Endothelial cell (in vitro differentiated cells): ENCODE results near the gene HOXB9. TPM values are rescaled to one million over a fixed set of nuclear protein-coding genes. Genes with fewer than 3 reads are reported as not detected.

Experiments used
- DNase-seq: peaks from one replicate; pipeline ENCODE4 v3.0.0; 2021; ENCODE audit warnings: low spot score
- H3K27ac Mint-ChIP-seq: one replicate; pipeline ENCODE4 v1.8.0; 2021; ENCODE audit warnings: mixed read lengths, inconsistent platforms; ENCODE audit not compliant: unreplicated experiment
- H3K27me3 Mint-ChIP-seq: one replicate; pipeline ENCODE4 v1.8.0; 2021; ENCODE audit warnings: mild to moderate bottlenecking, moderate library complexity, mixed read lengths, inconsistent platforms; ENCODE audit not compliant: unreplicated experiment
- H3K36me3 Mint-ChIP-seq: one replicate; pipeline ENCODE4 v1.8.0; 2021; ENCODE audit warnings: mild to moderate bottlenecking, low read depth, mixed read lengths, inconsistent platforms; ENCODE audit not compliant: unreplicated experiment
- H3K4me1 Mint-ChIP-seq: one replicate; pipeline ENCODE4 v1.8.0; 2021; ENCODE audit warnings: mild to moderate bottlenecking, mixed read lengths, inconsistent platforms; ENCODE audit not compliant: unreplicated experiment
- H3K4me3 Mint-ChIP-seq: one replicate; pipeline ENCODE4 v1.8.0; 2021; ENCODE audit warnings: mild to moderate bottlenecking, mixed read lengths, inconsistent platforms; ENCODE audit not compliant: unreplicated experiment
- H3K9me3 Mint-ChIP-seq: one replicate; pipeline ENCODE4 v1.8.0; 2021; ENCODE audit warnings: mixed read lengths, inconsistent platforms; ENCODE audit not compliant: unreplicated experiment
- CTCF ChIP-seq: fragments of 200-600 bp; sonication (generic); IDR thresholded peaks from one replicate; pipeline ENCODE4 v1.5.0; 2021; ENCODE audit warnings: antibody characterized with exemption; ENCODE audit not compliant: unreplicated experiment
- total RNA-seq: library from RNA; stranded (reverse); fragmentation: NEBNext Ultra II Directional; extraction: Animal tissue kit (Norgen Biotek cat#: 25700); gene quantifications from one replicate; pipeline ENCODE4 v1.2.1, GENCODE V29; 2021; ENCODE audit not compliant: unreplicated experiment

HOXB9 gene
- total RNA-seq, 1 donor from 2014 or later, result 0.49 TPM

DNA sequence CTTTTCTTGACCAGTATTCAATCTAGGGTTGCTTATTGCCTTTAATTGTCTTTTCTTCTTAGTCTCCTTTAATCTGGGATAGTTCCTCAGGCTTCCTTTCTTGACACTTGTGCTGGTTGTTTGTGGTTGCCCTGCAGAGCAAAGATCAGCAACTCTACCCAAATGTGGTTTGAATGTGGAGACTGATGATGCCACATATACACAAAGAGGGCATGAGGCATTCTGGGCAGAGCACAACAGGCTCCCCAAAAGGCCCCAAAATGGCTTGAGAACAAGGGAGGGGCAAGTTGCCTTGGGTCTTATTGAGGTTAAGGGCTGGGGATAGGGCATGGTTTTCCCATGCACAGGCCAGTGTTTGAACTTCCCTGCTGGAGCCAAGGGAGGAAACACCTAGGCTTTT is 29.8 kb upstream of the HOXB9 start:
- no peaks in the 10 kb centered on the region for H3K4me1 Mint-ChIP-seq
- peaks cover 2% of the 10 kb centered on the region for H3K27me3 Mint-ChIP-seq
- no peak overlapping the region for H3K27ac Mint-ChIP-seq
- no peak for TF ChIP-seq CTCF
- no peaks in the 10 kb centered on the region for H3K9me3 Mint-ChIP-seq
- no peak overlapping the region for H3K4me3 Mint-ChIP-seq
- no peaks in the 10 kb centered on the region for H3K36me3 Mint-ChIP-seq
- DNase-seq, result no peak

GRCh38 chr17:48649741-48650140 is 23.6 kb upstream of the HOXB9 start:
- Mint-ChIP-seq H3K36me3 (no peaks in the 10 kb centered on the region), H3K27me3 (peaks cover 18% of the 10 kb centered on the region), H3K4me1 (peaks cover 2% of the 10 kb centered on the region), H3K4me3 (no peak overlapping the region), H3K9me3 (no peaks in the 10 kb centered on the region), H3K27ac (no peak overlapping the region)
- TF ChIP-seq CTCF, result no peak
- DNase-seq, result no peak

DNA sequence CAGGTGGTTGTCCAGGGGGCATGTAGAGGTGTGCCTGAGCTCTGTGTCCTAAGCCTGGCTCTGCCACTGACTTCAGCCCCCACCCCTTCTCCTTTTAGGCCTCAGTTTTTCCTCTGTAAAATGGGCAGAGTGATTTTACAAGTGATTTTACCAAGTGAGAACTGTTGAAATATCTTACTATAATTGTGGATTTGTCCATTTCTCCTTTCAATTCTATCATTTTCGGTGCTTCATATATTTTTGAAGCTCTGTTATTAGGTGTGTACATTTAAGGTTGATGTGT is 21.7 kb upstream of the HOXB9 start:
- TF ChIP-seq CTCF, result no peak
- H3K27me3 Mint-ChIP-seq, result peaks cover 22% of the 10 kb centered on the region
- no peak overlapping the region for H3K27ac Mint-ChIP-seq
- DNase-seq, result no peak
- peak overlapping the region; percentile 47 for H3K4me3 Mint-ChIP-seq
- H3K9me3 Mint-ChIP-seq, result no peaks in the 10 kb centered on the region
- H3K36me3 Mint-ChIP-seq, result no peaks in the 10 kb centered on the region
- H3K4me1 Mint-ChIP-seq, result peaks cover 2% of the 10 kb centered on the region

DNA sequence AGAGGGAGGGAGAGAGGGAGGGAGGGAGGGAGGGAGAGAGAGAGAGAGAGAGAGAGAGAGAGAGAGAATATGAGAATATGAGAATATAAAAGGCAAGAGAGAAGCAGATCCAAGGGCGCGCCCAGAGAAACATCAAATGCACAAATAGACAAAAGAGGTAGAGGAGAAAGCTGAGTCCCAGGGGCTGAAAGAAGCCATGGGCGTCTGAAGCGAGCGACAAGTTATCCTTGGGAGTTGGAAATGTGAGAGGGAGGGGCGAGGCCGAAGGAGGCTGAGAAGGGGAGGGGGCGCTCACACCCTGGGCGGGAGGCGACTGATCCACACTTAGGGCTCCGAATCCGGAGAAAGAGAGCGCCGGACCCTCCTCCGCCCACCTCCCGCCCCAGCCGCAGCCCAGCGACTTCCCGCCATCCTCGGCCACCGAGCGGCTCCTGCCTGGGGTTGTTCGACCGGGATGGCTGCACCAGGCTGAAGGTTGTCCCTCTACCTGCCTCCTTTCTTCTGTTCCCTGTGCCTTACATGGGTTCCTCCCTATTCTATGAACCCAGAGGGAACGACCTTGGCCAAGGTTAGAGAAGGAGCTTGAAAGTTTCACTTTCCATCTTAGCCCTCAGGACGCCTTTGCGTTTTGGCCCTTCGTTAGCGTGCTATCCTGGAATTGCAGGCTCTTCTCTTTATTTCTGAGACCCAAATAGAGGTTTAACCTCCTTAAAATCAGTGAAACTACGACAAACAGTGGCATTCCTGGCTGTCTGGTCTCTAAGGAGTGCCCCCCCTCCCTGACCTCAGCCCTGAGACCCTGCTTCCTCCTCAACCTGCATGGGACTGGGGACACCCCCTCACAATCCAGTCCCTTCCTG is 21.2 kb upstream of the HOXB9 start:
- Mint-ChIP-seq H3K27ac (no peak overlapping the region), H3K27me3 (peaks cover 27% of the 10 kb centered on the region), H3K4me3 (peak overlapping the region; percentile 47), H3K4me1 (peaks cover 2% of the 10 kb centered on the region), H3K9me3 (no peaks in the 10 kb centered on the region), H3K36me3 (no peaks in the 10 kb centered on the region)
- no peak for DNase-seq
- TF ChIP-seq CTCF, result no peak

DNA sequence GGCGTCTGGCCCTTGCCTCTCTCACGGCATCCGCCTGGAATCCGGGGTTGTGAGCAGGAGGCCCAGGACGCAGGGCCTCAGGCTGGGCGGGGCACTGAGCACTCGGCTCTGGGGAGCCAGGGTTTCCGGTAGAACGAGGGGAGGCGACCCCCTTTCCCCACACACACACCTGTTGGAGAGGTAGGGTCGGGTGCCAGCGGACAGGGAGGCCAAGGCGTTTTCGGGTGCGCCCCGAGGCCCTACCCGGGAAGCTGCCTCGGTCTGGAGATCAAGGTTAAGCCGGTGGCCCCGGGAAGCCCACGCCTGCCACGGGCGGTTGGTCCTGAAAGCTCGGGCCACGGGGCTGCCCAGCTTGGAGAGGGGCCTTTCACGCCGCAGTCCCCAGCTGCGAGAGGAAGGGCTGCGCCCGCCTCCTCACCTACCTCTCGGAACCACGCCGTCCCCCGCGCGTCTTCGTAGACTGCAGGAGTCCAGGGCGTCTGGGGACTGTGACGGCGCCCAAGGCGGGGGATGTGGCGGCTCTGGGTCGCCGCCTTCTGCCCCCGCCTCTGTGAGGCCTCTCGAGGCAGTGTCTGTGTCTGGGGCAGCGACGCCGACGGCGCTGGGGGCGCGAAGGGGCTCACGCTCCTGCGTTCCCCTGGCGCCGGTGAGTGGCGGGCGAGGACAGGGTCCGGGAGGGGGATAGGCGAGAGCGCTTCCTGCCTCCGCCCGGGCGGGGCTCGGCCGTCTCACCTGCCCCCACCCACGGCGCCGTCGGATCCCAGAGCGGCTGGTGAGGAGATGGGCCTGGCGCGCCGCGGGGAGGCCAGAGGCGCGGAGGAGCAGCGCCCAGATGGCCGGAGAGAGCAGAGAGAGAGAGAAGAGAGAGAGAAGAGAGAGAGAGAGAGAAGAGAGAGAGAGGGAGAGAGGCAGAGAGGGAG is 20.3 kb upstream of the HOXB9 start:
- DNase-seq, result no peak
- peaks cover 5% of the 10 kb centered on the region for H3K4me1 Mint-ChIP-seq
- H3K9me3 Mint-ChIP-seq, result no peaks in the 10 kb centered on the region
- peaks cover 33% of the 10 kb centered on the region for H3K27me3 Mint-ChIP-seq
- H3K36me3 Mint-ChIP-seq, result no peaks in the 10 kb centered on the region
- TF ChIP-seq CTCF, result no peak
- no peak overlapping the region for H3K4me3 Mint-ChIP-seq
- no peak overlapping the region for H3K27ac Mint-ChIP-seq
